Measurements from ENCODE around the gene SNRPD2.
A peak's percentile ranks its signal among the peaks of the same experiment; 100 is the strongest.
"Not testable (repeated sequence)": the region's sequence is repeated elsewhere in the genome, so short reads cannot be mapped to it uniquely, and the experiment has no call there.

The SNRPD2 gene

DNA sequence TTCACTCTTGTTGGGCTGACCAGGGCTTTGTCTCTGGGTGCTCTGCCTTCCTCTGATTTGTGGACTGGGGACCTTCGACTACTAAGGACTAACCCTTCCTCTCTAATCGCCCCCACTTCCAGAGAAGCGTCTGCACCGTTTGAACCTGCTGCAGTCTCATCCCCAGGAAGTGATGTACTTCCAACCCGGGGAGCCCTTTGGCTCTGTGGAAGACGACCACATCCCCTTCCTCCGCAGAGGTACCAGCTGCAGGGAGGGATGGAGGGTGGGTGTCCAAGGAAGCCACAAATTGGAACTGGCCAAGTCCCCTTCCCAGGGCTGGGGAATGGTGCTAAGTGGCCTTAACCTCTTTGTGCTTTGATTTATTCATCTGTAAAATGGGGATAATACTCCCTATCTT lies 9.9 kb upstream of the SNRPD2 start:
- no peak for DNase-seq

- peak; percentile 80 for DNase-seq
Measured at GRCh38 chr19:45693106-45693788, 1.5 kb upstream of the SNRPD2 start.

- peak; percentile 98 for DNase-seq
Measured at GRCh38 chr19:45692187-45693105, 693 bp upstream of the SNRPD2 start, which contains the start of gene QPCTL. Gene QPCTL (plus strand): TSS chr19:45692666. CDS start chr19:45692704, 38 bp downstream.

DNA sequence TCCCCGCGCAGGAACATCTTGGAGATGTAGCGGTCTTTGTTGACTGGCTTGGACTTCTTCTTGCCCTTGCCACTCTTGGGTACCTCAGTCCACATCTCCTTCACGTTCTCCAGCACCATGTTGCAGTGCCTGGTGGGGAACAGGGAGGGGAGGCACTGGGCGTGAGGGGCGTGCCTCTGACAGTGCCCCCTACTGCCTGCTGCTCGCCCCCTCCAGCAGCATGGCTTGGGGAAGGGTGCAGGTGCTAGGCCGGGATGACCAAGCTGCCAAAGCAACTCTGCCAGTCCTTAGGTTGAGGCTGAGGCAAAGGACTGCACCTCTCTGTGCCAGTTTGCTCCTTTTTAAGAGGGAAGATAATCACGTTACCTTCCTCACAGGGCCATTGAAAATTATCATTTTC lies 4.2 kb downstream of the SNRPD2 start:
- no peak for DNase-seq

GRCh38 chr19:45685045-45685444 lies 6.7 kb downstream of the SNRPD2 start:
- not testable (repeated sequence) for DNase-seq

- DNase-seq, result no peak
Measured at GRCh38 chr19:45682908-45683307, 8.8 kb downstream of the SNRPD2 start.

DNA sequence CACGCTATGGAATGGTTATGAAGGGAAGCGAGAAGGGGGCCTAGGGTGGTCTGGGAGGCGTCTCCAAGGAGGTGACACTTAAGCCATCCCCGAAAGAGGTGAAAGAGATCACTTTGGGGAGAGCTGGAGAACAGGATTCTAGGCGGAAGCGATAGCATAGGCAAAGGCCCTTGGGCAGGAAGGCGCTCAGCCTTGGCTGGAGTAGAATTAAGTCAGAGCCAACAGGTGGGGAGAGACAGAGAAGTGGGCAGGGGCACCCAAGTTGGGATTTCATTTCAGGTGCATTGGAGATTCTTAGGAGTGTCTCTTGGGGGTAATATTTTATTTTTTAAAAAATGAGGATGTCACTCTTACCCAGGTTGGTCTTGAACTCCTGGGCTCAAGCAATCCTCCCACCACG lies 9.6 kb downstream of the SNRPD2 start:
- no peak for DNase-seq

DNA sequence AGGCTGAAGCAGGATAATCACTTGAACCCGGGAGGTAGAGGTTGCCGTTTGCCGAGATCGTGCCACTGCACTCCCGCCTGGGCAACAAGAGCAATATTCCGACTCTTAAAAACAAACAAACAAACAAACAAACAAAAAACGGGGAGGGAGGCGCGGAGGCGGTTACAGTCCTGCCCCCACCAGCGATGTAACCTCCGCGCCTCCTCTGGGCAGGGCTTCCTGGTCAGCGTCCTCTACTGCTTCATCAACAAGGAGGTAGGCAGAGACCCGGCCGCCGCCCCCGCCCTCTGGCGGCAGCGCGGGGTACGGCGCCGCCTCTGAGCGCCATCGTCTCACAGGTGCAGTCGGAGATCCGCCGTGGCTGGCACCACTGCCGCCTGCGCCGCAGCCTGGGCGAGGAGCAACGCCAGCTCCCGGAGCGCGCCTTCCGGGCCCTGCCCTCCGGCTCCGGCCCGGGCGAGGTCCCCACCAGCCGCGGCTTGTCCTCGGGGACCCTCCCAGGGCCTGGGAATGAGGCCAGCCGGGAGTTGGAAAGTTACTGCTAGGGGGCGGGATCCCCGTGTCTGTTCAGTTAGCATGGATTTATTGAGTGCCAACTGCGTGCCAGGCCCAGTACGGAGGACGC lies 10.2 kb downstream of the SNRPD2 start:
- DNase-seq, result peak; percentile 87

GRCh38 chr19:45677351-45678230 lies 14.2 kb downstream of the SNRPD2 start:
- peak; percentile 83 for DNase-seq

- DNase-seq, result peak; percentile 58
Measured at GRCh38 chr19:45676851-45677263, 14.9 kb downstream of the SNRPD2 start.

- DNase-seq, result no peak
Measured at GRCh38 chr19:45674946-45675345, 16.8 kb downstream of the SNRPD2 start.

- DNase-seq, result peak; percentile 46
Measured at GRCh38 chr19:45670670-45671453, 20.9 kb downstream of the SNRPD2 start.

- peak; percentile 51 for DNase-seq
Measured at GRCh38 chr19:45668342-45668871, 23.3 kb downstream of the SNRPD2 start.

- DNase-seq, result peak; percentile 71
Measured at GRCh38 chr19:45667620-45668341, 24.0 kb downstream of the SNRPD2 start, which contains the start of gene GIPR. Gene GIPR (plus strand): TSS chr19:45668221. CDS start chr19:45669521, 1,300 bp downstream.

- no peak for DNase-seq
Measured at GRCh38 chr19:45664575-45664974, 27.2 kb downstream of the SNRPD2 start.

GRCh38 chr19:45663800-45664199 lies 28.0 kb downstream of the SNRPD2 start:
- no peak for DNase-seq

- no peak for DNase-seq
Measured at GRCh38 chr19:45660636-45661035, 31.1 kb downstream of the SNRPD2 start.

GRCh38 chr19:45659096-45659729 lies 32.5 kb downstream of the SNRPD2 start:
- no peak for DNase-seq

DNA sequence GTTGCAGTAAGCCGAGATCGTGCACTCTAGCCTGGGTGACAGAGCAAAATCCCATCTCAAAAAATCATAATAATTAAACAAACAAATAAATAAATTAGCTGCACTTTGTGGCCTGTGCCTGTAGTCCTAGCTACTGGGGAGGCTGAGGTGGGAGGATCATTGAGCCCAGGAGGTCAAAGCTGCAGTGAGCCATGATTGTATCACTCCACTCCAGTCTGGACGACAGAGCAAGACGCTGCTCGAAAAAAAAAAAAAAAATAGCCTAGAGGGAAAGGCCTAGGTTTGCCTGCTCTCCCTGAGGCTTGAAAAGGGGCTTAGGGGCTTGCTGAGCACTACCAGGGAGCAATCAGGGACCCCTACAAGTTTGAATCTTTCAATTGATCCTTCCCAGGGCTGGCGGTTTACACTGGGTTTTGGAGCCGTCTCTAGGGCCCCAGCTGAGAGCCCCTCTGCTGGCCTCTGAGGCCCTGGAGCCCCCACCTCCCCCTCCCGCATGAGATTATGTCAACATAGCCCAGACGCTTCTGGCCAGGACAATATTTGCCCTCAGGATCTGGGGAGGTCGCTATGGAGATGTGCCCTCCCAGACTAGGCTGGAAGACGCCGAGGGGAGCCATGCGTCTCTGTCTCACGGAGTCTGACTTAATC lies 34.1 kb downstream of the SNRPD2 start:
- DNase-seq, result no peak
